Inferior parietal cortex (tissue), 1 donor: ENCODE measurements around the gene CRY2.
"Not testable (repeated sequence)": the region's sequence is repeated elsewhere in the genome, so short reads cannot be mapped to it uniquely, and the experiment has no call there.

Experiments used
- DNase-seq: peaks from one replicate; pipeline ENCODE4 v3.0.0-alpha.2; 2016; ENCODE audit errors: extremely low spot score

CRY2 gene

GRCh38 chr11:45899448-45900174, 52.3 kb downstream of the CRY2 start:
- peak; percentile 84 for DNase-seq

DNA sequence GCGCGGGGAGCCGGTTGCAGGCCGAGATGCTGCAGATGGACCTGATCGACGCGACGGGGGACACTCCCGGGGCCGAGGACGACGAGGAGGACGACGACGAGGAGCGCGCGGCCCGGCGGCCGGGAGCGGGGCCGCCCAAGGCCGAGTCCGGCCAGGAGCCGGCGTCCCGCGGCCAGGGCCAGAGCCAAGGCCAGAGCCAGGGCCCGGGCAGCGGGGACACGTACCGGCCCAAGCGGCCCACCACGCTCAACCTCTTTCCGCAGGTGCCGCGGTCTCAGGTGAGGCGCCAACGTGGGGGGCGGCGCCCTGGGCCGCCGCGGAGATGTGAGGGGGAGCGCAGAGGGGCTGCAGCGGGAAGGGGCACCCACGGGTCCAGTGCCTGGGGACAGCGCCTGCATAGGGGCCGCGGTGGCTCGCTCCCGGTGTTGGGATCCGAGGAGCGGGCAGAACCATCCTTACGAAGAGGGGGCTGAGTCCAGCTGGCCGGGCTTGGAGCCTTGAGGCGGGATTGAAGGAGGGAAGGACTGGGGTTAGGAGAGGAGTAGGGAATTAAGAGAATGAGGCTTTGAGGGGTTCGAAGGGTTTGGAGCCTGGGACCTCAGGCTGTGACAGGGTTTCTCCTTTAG, 53.0 kb downstream of the CRY2 start:
- not testable (repeated sequence) for DNase-seq

DNA sequence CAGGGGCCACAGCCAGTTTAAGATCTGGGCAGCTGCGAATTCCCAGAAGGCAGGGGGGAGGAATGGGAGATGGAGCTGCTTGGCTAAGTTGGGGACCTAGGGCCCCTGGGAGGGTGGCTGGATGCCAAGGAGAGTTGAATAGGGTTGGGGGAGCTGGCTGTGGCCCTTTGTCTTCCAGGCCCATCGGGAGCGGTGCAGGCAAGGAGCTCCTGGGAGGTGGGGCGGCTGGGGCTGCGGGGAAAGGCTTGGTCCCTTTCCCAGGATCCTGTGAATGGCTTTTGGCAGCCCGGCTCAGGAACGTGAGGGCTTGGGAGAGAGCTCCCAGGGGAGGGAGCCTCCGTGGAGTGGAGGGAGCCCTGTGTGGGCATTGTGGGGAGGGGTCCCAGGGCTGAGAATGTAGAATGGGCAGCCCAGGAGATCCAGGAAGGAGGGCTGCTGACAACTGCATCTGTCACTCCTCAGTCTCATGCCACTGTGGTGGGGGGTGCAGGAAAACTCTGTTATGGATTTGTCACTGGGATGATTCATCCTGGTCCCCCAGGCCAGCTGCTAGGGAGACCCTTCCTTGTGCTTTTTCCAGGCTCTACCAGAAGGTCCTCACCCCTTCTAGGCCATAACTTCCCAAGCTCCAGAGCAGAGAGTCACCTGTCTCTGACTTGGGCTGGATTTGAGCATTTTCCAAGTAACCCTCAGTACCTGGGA, 53.8 kb downstream of the CRY2 start:
- peak; percentile 55 for DNase-seq

DNA sequence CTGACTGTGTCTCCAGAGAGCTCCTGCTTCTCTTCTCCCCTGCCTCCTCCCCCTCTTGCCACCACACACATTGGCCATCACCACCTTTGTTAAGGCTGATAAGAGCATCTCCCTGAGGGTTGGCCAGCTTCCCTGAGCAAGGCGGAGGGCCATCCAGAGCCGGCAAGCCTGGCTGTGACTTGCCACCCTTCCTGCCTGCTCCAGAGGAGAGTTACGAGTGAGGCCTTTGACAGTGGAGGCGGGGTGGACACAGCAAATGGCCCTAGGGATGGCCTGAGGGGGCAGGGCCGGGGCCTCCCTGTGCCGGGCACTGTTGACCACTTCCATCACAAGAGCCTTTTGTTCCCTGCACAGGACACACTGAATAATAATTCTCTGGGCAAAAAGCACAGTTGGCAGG, 54.4 kb downstream of the CRY2 start:
- DNase-seq: peak; percentile 76

GRCh38 chr11:45902452-45903380, 55.4 kb downstream of the CRY2 start:
- DNase-seq: no peak

DNA sequence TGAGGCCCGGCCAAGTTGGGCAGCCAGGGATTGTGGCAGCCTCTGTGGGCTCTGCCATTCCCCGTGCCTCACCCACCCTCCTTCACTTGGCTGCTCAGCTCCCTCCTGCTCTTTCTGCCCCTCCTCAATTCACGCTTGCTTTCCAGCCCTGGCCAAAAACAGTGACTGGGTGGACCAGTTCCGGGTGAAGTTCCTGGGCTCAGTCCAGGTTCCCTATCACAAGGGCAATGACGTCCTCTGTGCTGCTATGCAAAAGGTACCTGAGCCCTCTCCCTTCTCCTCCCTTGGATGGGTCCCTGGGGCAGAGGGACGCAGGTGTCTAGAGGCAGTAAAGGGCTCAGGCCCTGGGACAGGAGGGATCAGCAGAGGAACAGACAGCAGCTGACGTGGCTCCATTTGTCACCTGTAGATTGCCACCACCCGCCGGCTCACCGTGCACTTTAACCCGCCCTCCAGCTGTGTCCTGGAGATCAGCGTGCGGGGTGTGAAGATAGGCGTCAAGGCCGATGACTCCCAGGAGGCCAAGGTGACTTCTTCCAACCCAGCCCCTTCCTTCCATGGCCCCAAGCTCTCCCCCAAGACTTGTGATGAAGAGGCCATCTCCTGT, 57.1 kb downstream of the CRY2 start:
- DNase-seq: no peak

DNA sequence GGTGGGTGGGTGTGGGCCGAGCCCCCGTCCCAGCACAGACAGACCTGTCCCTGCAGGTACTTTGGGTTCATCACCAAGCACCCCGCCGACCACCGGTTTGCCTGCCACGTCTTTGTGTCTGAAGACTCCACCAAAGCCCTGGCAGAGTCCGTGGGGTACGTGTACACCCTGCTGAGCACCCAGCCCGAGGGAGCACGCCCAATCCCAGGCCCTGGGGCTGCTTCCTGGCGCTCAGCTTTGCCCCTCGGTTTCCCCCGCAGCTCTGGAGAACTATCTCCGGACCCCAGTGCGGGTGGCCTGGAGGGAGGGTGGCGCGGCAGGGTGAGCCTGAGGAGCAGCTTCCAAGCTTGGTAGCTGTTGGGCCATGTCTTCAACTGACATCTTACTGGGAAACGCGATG, 57.8 kb downstream of the CRY2 start:
- no peak for DNase-seq

GRCh38 chr11:45905576-45905975, 58.3 kb downstream of the CRY2 start:
- DNase-seq: not testable (repeated sequence)

DNA sequence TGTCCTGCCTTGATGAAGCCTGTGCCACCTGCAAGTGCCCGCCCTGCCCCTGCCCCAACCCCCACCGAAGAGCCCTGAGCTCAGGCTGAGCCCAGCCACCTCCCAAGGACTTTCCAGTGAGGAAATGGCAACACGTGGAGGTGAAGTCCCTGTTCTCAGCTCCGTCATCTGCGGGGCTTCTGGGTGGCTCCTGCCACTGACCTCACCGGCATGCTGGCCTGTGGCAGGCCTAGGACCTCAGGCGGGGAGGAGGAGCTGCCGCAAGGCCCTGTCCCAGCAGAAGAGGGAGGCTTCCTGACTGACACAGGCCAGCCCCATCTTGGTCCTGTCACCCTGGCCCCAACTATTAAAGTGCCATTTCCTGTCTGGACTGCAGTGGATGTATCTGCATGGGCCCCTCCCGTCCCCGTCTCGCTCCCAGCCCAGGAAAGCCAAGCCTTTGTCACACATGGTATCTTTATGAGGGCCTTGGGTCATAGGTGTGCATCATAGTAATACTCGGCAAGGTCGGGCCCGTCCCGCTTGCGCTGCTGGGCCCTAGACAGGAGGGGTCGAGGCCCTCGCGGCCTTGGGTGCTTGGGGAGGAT, 58.9 kb downstream of the CRY2 start:
- no peak for DNase-seq

DNA sequence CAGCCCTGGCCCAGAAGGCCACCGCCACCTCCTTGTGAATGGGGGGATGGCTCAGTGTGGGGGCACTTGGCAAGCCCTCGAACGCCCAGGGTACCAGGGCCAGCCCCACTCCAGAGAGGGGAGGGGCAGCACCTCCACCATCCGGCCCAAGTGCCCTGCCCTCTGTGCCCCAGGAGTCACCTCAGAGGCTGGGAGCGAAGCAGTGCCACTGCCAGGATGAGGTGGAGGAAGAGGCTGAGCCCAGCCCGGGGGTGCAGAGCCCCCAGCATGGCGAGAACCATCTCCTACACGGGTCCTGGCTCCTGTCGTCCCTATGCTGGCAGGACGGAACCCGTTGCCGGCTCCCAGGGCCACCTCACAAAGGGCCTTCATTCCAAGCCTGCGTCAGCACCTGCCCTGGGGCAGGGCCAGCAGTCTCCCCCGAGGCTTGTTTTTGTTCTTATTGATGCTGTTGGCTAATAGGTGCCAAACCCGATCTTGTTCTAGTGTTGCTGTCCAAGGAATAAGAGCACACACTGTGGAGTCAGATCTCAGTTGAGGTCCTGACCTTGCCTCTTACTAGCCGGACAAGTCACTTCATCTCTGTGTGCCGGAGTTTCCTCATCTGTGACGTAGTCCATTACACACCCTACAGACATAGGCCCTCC, 59.8 kb downstream of the CRY2 start, which contains the start of gene FREY1:
FREY1 (minus strand) TSS at position 307 of the 647 bp plus-strand sequence; CDS start at position 281, 26 bp downstream.
- DNase-seq: no peak

GRCh38 chr11:45907911-45908370, 60.7 kb downstream of the CRY2 start:
- no peak for DNase-seq

DNA sequence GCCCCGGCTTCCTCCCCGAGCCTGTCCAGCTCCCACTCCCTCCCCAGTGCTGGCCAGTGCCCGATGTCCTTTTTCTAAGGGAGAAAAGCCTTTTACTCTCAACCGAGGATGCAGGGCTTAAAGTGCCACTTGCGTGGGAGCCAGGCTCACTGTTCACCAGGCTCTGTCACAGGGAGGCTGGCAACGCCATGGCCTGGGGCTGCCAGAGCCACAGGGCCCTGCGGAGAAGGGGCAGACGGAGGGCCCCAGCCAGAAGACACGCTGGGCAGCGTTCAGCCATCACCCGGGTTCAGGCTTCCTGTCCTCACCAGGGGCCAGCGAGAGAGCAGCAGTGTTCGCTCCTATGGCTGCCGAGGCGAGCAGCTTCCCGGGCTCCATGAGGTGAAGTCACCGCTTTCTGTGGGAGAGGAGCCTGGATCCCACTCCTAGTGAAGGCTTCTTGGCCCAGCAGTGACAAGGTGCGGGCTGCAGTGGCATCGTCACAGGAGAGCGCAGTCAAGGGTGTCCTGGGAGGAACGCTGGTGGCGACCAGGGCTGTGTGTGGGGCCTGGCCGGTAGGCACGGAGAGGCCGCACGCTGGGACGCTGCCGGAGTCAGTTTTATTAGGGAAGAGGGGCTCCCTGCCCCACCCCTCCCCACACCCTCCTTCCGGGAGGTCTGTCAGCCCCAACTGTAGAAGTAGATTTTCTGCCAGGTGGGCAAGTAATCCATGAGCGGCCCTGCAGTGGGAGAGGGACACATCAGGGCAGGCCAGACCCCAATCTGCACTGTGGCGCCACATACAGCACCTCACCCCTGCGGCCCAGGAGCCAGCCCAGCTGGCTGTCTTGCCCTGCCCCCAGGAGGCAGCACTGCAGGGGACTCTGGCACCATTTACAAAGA, 62.6 kb downstream of the CRY2 start:
- no peak for DNase-seq

DNA sequence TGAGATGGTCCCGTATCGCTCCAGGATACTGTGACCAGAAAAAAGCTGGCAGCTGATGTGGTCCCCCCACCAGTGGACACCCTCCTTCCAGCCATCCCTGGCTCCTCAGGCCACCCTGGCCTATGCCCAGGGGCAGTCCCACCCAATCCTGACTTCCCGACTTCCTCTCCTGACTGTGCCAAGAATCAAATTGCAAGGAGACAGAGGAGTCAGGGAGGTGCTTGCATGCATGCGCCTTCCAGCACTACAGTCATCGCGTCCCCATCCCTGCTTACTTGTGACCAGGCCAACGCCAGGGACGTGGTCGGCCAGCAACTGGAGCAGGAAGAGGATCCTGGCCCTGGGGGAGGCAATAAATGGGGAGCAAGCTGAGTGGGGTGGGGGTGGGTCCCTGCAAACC, 63.3 kb downstream of the CRY2 start:
- no peak for DNase-seq

GRCh38 chr11:45913514-45913913, 66.2 kb downstream of the CRY2 start:
- DNase-seq: no peak

GRCh38 chr11:45913942-45914635, 66.8 kb downstream of the CRY2 start:
- DNase-seq: no peak

- DNase-seq: no peak
Observed at GRCh38 chr11:45915446-45915845, 68.2 kb downstream of the CRY2 start.

DNA sequence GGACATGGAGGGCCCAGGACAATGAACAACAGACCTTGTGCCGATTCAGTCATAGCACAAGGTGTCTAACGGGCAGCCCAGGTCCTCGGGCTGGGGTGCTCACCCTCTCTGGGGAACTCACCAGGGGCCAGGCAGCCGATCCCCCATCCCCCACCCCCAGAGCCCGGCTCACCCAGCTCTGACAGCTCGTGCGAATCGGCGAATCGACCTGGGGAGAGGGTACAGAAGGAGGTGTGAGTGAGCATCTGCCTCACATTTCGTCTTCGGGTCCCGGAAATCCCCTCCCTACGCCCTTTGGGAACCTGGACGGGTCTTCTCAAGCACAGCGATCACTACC, 70.0 kb downstream of the CRY2 start:
- no peak for DNase-seq

- peak; percentile 98 for DNase-seq
Observed at GRCh38 chr11:45917623-45918330, 70.5 kb downstream of the CRY2 start, which contains the start of gene PEX16. Gene PEX16, minus strand, starts transcription at chr11:45917877. Its CDS starts 66 bp downstream, at chr11:45917811.
